ENCODE results near the gene LGR4. TPM values are rescaled to one million over a fixed set of nuclear protein-coding genes. Genes with fewer than 3 reads are reported as not detected.

The LGR4 gene
- total RNA-seq, 2 experiments from 2014 or later = 0.10 TPM; not detected in 1

DNA sequence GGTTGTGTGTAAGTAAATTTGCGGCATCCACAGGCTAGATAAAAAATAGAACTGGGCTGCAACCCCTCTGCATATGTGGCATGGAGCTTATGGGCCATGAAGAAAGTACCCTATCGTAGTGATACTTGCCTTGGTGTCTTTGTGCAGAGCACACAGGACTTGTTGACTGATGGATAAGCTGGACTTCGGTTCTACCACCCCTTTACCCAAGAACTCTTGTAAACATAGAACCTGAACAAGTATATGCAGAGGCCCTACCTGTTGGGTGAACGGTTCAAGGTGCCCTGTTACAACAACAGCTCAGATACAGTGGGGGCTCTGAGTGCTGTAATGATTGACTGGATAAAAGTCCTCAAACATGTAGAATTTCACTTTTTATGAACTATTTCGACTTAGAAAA, 3.0 kb upstream of the LGR4 start:
- ChIA-PET POLR2A (no interaction called here), CTCF (interaction anchor here (3.3 kb wide), 1 partner anchor 10 kb away, joined by 16 read pairs; no protein-coding TSS in a partner anchor)
- no peak for DNase-seq
- H3K9me3 Mint-ChIP-seq = no peaks in the 10 kb centered on the region
- no peak overlapping the region for H3K4me3 Mint-ChIP-seq
- H3K4me1 Mint-ChIP-seq = peaks cover 6% of the 10 kb centered on the region
- no peaks in the 10 kb centered on the region for H3K36me3 Mint-ChIP-seq (ENCODE audit: low read depth)
- no peak overlapping the region for H3K27ac Mint-ChIP-seq
- H3K27me3 Mint-ChIP-seq = peaks cover 27% of the 10 kb centered on the region

DNA sequence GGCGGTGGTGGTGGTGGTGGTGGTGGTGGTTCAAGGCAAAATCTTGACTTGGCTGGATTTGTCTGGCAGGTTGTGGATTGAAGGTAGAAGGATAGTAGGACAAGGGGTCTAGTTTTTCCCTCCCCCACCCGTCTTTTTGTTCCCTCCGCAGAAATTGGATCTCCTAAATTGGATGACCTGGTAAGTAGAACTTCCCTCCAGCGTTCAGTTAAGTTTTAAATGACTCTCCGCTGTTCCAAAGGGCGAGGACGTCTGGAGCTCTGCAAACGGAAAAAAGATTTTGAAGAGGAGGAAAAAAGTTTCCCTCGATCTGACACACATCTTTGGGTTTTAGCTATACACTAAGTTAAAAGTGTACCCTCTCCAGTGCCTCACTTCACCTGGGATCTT, 422 bp upstream of the LGR4 start:
- ChIA-PET CTCF (interaction anchor here (0.7 to 1.7 kb wide), 4 partner anchors 13 to 43 kb away, joined by 3 to 6 read pairs (median 4); no protein-coding TSS in a partner anchor), POLR2A (no interaction called here)
- no peak for DNase-seq
- peaks cover 41% of the 10 kb centered on the region for H3K27me3 Mint-ChIP-seq
- H3K27ac Mint-ChIP-seq = no peak overlapping the region
- H3K4me1 Mint-ChIP-seq = peaks cover 6% of the 10 kb centered on the region
- H3K4me3 Mint-ChIP-seq = peak overlapping the region; percentile 26
- H3K9me3 Mint-ChIP-seq = no peaks in the 10 kb centered on the region
- H3K36me3 Mint-ChIP-seq (ENCODE audit: low read depth) = no peaks in the 10 kb centered on the region

DNA sequence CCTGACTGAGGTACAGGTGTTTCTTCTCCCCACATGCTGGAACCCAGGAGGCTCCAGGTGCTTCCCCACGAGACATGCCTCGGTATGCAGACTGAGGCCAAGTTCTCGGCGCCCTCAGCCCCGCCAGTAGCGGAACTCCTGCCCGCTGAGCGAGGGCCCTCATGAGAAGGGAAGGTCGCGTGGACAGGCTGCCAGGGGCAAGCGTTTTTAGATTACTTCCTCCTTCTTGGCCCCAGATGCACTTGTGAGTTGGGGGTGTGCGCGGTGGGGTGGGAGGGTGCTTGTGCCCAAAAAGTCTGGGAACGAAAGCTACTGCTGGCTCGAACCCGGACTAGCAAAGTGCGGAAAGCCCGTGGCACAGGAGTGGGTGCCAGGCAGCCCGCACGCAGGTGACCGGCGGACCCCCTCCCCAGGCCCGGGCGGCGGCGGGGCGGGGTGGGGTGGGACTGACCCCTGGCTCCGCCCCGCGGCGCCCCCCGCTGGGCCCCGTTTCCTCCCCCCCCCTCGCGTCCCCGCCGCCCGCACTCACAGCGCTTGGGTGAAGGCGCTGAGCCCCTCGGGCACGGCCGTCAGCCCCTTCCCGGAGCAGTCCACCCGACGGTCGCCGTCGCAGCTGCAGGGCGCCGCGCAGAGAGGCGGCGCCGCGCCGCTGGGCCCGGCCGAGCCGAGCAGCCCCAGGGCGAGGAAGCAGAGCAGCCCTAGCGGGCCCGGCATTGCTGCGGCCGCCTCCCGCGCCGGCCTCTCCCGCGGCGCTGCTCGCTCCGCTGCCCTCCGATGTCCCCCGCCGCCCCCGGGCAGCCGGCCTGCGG, 797 bp downstream of the LGR4 start:
- peak; percentile 17 for DNase-seq
- CTCF ChIA-PET = interaction anchor here (1.3 to 1.7 kb wide), 2 partner anchors 14 to 25 kb away, joined by 3 to 6 read pairs; no protein-coding TSS in a partner anchor
- peaks cover 41% of the 10 kb centered on the region for H3K27me3 Mint-ChIP-seq

DNA sequence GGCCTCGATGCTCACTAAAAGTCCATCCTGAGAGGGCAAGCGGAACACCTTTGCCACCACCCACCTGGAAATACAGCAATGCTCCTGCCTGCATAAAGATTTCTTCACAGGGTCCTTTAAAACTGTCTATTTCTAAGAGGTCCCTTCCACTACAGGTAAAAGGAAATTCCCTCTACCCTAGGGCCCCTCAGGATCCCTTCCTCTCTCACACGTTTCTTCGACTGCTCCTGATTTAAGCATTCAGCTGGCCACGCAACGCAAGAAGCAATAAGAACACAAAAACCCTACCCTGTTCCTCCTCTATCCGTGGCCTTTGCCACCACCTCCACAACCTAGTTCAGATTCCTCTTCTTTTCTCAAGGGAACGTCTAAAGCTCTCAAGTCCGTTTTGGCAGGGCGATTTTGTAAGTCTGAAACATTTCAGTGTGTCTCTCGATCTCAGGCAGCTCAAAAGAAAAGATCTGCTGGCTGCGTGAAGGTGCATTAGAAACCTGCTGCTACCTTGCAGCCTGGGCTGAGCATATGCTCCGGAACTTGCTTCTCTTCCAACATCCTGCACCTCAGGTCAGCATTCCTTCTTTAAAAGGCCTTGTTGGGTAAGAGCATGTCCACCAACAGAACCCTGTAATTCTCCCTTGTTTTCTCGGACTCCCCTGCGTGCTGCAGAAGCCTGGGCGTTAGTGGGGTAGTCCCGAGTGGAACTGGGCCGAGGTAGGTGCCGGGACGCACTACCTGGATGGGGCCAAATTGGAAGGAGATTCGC, 1.6 kb downstream of the LGR4 start:
- peaks cover 6% of the 10 kb centered on the region for H3K4me1 Mint-ChIP-seq
- CTCF ChIA-PET = no interaction called here
- no peak for DNase-seq
- H3K27ac Mint-ChIP-seq = no peak overlapping the region
- H3K4me3 Mint-ChIP-seq = peak overlapping the region; percentile 58
- POLR2A ChIA-PET = no interaction called here
- peaks cover 41% of the 10 kb centered on the region for H3K27me3 Mint-ChIP-seq
- no peaks in the 10 kb centered on the region for H3K36me3 Mint-ChIP-seq (ENCODE audit: low read depth)
- no peaks in the 10 kb centered on the region for H3K9me3 Mint-ChIP-seq

More for the DNA sequence above, 797 bp downstream of the LGR4 start:
- POLR2A ChIA-PET = no interaction called here
- Mint-ChIP-seq H3K36me3 (ENCODE audit: low read depth) (no peaks in the 10 kb centered on the region), H3K4me1 (peaks cover 6% of the 10 kb centered on the region), H3K27ac (no peak overlapping the region), H3K4me3 (peak overlapping the region; percentile 58), H3K9me3 (no peaks in the 10 kb centered on the region)

DNA sequence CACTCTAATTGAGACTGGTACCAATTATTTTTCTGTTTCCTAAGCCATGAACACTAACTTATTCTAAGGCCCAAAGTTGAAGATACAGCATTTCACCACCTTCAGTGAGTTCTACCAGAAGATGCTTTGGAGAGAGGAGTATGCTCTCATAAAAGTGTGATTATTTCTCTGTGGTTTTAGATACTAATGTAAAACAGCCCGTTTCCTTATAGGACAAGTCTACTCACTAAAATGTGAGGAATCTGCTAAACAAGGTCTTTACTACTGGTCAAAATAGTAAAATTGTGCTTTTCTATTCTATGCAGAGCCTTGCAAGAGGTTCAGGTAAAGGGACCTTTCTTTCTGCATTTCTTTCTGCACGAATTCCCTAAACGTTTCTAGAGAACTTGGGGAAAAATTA, 2.4 kb downstream of the LGR4 start:
- peaks cover 6% of the 10 kb centered on the region for H3K4me1 Mint-ChIP-seq
- no peaks in the 10 kb centered on the region for H3K9me3 Mint-ChIP-seq
- POLR2A ChIA-PET = no interaction called here
- H3K27me3 Mint-ChIP-seq = peaks cover 46% of the 10 kb centered on the region
- H3K4me3 Mint-ChIP-seq = no peak overlapping the region
- H3K36me3 Mint-ChIP-seq (ENCODE audit: low read depth) = no peaks in the 10 kb centered on the region
- CTCF ChIA-PET = no interaction called here
- H3K27ac Mint-ChIP-seq = no peak overlapping the region
- no peak for DNase-seq

DNA sequence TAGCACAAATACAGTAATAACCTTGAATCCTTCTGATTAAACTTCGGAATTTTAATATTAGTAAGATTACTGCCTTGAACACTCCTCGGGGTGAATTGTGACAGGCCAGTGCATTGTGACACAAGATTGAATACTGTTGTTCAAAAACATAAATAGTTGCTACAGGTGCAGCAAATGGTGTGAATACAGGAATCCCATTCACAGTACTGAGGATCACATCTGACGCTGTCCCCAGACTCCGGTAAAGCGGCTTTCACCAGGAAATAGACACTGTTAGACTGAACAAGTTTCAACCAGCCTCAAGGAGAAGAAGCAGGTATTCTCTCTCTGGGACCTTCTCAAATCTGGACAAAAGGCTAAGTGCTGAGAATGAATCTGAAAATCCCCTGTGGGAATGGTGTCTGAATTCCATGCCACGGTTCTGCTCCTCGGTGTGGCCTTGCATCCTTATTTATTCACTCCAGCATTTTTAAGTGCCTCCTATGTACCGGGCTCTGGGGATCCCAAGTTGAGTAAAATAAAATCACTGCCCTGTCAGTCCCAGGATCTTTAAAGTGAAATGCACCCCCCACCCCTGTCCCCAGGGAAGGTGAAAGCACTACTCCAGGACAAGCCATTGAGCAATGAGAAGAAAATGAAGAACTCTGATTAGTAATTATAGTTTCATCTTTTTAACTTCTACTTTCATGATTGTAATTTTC, 3.4 kb downstream of the LGR4 start:
- ChIA-PET CTCF (no interaction called here), POLR2A (interaction anchor here (0.6 kb wide), 1 partner anchor 91 kb away, joined by 3 read pairs; no protein-coding TSS in a partner anchor)
- no peaks in the 10 kb centered on the region for H3K9me3 Mint-ChIP-seq
- H3K4me1 Mint-ChIP-seq = peaks cover 6% of the 10 kb centered on the region
- no peaks in the 10 kb centered on the region for H3K36me3 Mint-ChIP-seq (ENCODE audit: low read depth)
- no peak overlapping the region for H3K4me3 Mint-ChIP-seq
- H3K27me3 Mint-ChIP-seq = peaks cover 43% of the 10 kb centered on the region
- no peak overlapping the region for H3K27ac Mint-ChIP-seq
- DNase-seq = no peak

DNA sequence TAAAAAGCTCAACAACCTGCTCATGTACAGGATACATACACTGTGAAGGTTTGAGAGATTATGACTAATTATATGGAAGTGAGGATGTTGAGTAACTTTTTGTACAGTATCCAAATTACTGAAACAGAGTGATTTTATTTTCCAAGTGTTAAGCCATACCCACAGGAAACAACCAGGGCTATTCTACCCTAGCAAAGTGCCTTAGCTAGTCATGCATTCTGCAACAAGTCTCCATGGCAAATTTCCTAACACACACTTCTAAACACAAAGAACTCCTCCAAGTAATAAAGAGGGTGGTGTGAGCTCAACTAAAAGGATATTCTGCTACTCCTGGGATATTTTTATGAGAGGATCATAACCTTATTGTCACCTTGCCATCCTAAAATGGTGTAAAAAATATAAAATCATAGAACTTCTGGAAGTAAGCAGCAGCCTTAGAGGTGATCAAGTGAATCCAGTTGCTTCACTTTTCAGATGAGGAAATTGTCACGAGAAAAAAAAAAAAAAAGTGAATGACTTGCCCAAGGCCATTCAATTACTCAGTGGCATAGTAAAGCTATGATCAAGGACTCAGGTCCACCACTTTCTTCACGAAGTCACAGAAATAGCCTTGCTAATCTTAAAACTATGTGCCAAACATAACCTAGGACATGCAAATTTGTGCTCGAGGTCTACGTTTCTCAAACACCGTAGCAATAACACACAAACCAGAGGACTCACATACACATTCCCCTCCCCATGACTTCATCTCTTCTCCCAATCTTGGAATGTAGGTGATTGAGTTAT, 4.2 kb downstream of the LGR4 start:
- CTCF ChIA-PET = no interaction called here
- Mint-ChIP-seq H3K27ac (no peak overlapping the region), H3K9me3 (no peaks in the 10 kb centered on the region), H3K4me1 (peaks cover 6% of the 10 kb centered on the region), H3K4me3 (no peak overlapping the region), H3K27me3 (peaks cover 41% of the 10 kb centered on the region), H3K36me3 (ENCODE audit: low read depth) (no peaks in the 10 kb centered on the region)
- no peak for DNase-seq
- POLR2A ChIA-PET = interaction anchor here (0.6 kb wide), 1 partner anchor 90 kb away, joined by 3 read pairs; no protein-coding TSS in a partner anchor

DNA sequence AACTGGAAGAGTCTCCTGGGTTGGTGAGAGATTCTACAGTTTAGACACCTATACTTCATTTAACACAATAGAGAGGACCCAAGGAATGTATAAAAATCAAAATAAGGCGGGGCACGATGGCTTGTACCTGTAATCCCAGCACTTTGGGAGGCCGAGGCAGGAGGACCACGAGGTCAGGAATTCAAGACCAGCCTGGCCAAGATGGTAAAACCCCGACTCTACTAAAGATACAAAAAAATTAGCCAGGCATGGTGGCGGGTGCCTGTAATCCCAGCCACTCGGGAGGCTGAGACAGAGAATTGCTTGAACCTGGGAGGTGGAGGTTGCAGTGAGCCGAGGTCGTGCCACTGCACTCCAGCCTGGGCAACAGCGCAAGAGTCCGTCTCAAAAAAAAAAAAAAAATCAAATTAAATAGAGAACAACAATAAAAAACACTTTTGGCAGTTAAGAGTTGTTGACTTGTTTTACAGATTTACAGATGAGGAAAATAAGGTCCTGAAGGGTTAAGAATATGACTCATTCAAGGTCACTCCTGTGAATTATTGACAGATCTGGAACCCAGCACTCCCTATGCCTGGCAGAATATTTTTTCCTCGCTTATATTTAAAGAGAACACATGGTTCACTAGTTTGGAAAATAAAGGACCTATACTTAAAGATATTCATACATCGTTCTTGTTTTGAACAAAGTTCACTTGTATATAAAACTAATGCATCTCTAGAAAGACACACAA, 5.2 kb downstream of the LGR4 start:
- Mint-ChIP-seq H3K4me1 (peaks cover 3% of the 10 kb centered on the region), H3K27me3 (peaks cover 31% of the 10 kb centered on the region), H3K36me3 (ENCODE audit: low read depth) (no peaks in the 10 kb centered on the region), H3K27ac (no peak overlapping the region), H3K4me3 (no peak overlapping the region), H3K9me3 (no peaks in the 10 kb centered on the region)
- CTCF ChIA-PET = no interaction called here
- POLR2A ChIA-PET = no interaction called here
- DNase-seq = no peak

DNA sequence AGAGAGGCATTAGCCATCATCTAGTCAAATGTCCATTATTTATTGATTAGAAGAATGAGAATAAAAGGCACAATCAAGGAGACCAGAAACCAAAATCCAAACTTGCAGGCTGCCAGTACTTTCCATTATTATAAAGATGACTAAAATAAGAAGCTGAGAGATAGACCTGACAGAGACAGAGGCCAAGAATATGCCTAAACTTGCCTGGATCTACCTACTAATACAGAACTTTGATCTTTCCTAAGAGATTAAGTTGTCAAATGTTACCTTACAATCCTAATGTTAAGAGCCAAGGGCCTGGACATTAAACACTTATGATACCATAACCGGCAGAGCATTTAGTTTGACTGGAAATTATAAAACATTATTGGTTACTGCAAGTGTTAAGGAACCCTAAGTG, 6.2 kb downstream of the LGR4 start:
- Mint-ChIP-seq H3K4me3 (no peak overlapping the region), H3K27ac (no peak overlapping the region), H3K4me1 (no peaks in the 10 kb centered on the region), H3K36me3 (ENCODE audit: low read depth) (no peaks in the 10 kb centered on the region), H3K9me3 (no peaks in the 10 kb centered on the region), H3K27me3 (peaks cover 28% of the 10 kb centered on the region)
- POLR2A ChIA-PET = no interaction called here
- CTCF ChIA-PET = interaction anchor here (1.3 kb wide), 1 partner anchor 19 kb away, joined by 8 read pairs; no protein-coding TSS in a partner anchor
- no peak for DNase-seq

DNA sequence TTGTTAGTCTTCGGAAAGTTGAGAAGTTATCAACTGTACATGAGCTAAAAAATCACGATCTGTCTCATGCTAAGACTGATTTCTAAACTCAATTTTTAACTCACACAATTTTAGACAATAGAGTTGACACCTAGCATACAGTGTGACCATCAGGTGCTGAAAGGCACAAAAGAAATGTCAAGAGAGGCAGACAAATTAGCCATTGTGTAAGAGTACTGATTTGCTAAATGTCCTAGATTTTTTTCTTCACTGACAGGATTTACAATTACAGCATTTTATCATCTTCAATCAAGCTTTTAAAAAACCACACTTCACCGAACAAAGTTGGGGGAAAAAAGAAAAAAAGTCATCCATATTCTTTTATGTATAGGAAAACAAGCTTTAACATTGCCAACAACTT, 7.0 kb downstream of the LGR4 start:
- ChIA-PET CTCF (interaction anchor here (1.3 kb wide), 1 partner anchor 20 kb away, joined by 8 read pairs; no protein-coding TSS in a partner anchor), POLR2A (no interaction called here)
- Mint-ChIP-seq H3K9me3 (no peaks in the 10 kb centered on the region), H3K36me3 (ENCODE audit: low read depth) (no peaks in the 10 kb centered on the region), H3K27me3 (peaks cover 21% of the 10 kb centered on the region), H3K4me3 (no peak overlapping the region), H3K27ac (no peak overlapping the region), H3K4me1 (no peaks in the 10 kb centered on the region)
- DNase-seq = no peak

DNA sequence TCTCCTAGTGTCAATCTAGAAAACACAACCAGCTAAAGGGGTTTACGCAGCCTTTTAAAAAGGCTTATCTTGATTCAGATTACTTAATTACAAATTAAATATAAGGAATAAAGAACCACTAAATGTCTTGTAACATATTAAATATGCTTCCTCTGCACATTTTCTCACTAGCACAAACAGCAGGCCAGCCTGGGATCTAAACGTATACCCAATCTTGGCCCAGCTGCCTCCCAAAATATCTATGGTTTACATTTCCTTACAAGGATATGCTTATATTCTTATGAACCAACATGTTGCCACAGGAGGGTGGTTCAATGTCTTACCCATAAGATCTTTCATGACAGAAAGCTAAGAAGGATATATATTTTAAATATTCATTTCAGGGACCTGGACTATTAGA, 7.7 kb downstream of the LGR4 start:
- no peak overlapping the region for H3K27ac Mint-ChIP-seq
- H3K27me3 Mint-ChIP-seq = peaks cover 15% of the 10 kb centered on the region
- no peaks in the 10 kb centered on the region for H3K36me3 Mint-ChIP-seq (ENCODE audit: low read depth)
- H3K4me3 Mint-ChIP-seq = no peak overlapping the region
- no peak for DNase-seq
- H3K9me3 Mint-ChIP-seq = no peaks in the 10 kb centered on the region
- no peaks in the 10 kb centered on the region for H3K4me1 Mint-ChIP-seq
- CTCF ChIA-PET = interaction anchor here (1.3 kb wide), 1 partner anchor 21 kb away, joined by 8 read pairs; no protein-coding TSS in a partner anchor
- POLR2A ChIA-PET = no interaction called here

DNA sequence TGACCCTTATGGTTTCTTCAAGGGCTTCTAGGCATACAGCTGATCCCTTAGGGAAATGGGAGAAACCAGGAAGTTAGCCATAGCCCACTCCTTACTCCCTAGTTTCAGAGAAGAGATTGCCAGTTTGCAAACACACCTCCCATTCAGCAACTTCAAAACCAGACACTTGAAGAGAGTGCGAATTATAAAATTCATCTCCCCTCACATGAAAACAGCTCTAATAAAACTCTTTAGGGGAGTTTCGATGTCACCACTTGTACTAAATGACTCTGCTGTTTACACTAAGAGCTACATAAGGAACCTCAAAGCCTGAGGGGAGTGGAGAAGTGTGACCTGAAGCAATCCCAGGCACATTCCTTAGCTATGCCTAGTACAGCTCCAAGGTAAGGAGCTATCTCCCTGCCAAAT, 8.3 kb downstream of the LGR4 start:
- no peak for DNase-seq
- CTCF ChIA-PET = no interaction called here
- POLR2A ChIA-PET = no interaction called here

More for the DNA sequence above, 8.3 kb downstream of the LGR4 start:
- H3K36me3 Mint-ChIP-seq (ENCODE audit: low read depth) = no peaks in the 10 kb centered on the region
- H3K4me3 Mint-ChIP-seq = no peak overlapping the region
- H3K27ac Mint-ChIP-seq = no peak overlapping the region
- H3K4me1 Mint-ChIP-seq = no peaks in the 10 kb centered on the region
- peaks cover 12% of the 10 kb centered on the region for H3K27me3 Mint-ChIP-seq
- no peaks in the 10 kb centered on the region for H3K9me3 Mint-ChIP-seq
